GM21390 (cell line): Measurements from ENCODE around the gene SLC29A1.
A peak's percentile ranks its signal among the peaks of the same experiment; 100 is the strongest.

ENCODE experiments used
- ATAC-seq: cut with Tn5 transposase; IDR thresholded peaks from one replicate; pipeline ENCODE4 v1.9.1; 2021; ENCODE audit not compliant: unreplicated experiment

SLC29A1 gene

GRCh38 chr6:44253307-44254101, 30.1 kb downstream of the SLC29A1 start:
- no peak for ATAC-seq

- ATAC-seq: no peak
These were observed 31.1 kb downstream of the SLC29A1 start for GRCh38 chr6:44254191-44255104.

GRCh38 chr6:44255105-44255808, 31.9 kb downstream of the SLC29A1 start:
- ATAC-seq: no peak

- ATAC-seq: no peak
These were observed 32.7 kb downstream of the SLC29A1 start for GRCh38 chr6:44255871-44256774.

- ATAC-seq: no peak
These were observed 33.3 kb downstream of the SLC29A1 start for GRCh38 chr6:44256775-44257024.

- ATAC-seq: peak; percentile 47
These were observed 33.8 kb downstream of the SLC29A1 start, which contains the start of gene SLC35B2 for GRCh38 chr6:44257025-44257752. SLC35B2 (minus strand) TSS chr6:44257528; CDS start chr6:44257410, 118 bp downstream.

GRCh38 chr6:44257753-44258324, 34.4 kb downstream of the SLC29A1 start:
- peak; percentile 4 for ATAC-seq

GRCh38 chr6:44258325-44258863, 35.0 kb downstream of the SLC29A1 start:
- ATAC-seq: no peak

- no peak for ATAC-seq
These were observed 35.5 kb downstream of the SLC29A1 start for GRCh38 chr6:44258921-44259320.

GRCh38 chr6:44260011-44260410, 36.6 kb downstream of the SLC29A1 start:
- ATAC-seq: no peak

GRCh38 chr6:44260451-44261297, 37.3 kb downstream of the SLC29A1 start:
- no peak for ATAC-seq

GRCh38 chr6:44261581-44261980, 38.2 kb downstream of the SLC29A1 start:
- ATAC-seq: no peak

GRCh38 chr6:44262467-44263353, 39.3 kb downstream of the SLC29A1 start:
- no peak for ATAC-seq

- ATAC-seq: no peak
These were observed 40.1 kb downstream of the SLC29A1 start for GRCh38 chr6:44263354-44264100.

- ATAC-seq: peak; percentile 36
These were observed 41.0 kb downstream of the SLC29A1 start for GRCh38 chr6:44264154-44265006.
